Measurements from ENCODE around the gene PGRMC2.
A peak's percentile ranks its signal among the peaks of the same experiment; 100 is the strongest.

The PGRMC2 gene

DNA sequence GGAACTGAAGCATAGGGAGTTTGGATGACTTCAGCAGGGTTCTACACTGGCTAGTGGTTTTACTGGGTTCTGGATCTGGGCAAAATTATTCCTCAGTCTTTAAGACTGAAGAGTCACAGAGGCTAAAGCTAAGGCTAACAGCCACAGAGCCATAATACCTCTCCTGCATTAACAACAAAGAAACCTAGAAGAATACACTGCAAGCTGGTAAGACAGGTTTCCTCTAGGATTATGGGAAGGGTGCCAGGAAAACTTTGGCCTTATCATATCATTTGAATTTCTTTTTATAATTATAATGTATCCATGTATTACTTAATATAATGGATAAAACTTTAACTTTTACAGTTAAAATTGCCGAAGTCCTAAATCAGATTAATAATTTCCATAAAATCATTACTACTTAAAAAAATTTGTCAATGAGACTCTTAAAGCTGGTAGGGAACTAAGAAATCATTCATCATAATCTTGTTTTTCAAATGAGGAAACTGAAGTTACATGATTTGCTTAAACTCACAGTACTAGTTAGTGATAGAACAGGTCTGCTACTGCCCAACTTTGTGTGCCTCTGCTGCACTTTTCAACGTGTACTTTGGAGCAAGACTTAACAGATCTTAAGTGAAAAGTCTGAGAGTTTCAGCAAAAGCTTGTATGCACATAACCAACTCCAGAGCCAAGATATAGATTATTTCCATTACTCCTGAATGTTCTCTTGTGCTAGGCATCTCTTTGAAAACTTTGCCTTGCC lies 24.2 kb upstream of the PGRMC2 start:
- POLR2A ChIA-PET, result no interaction called here
- TF ChIP-seq LEF1 (IDR thresholded peaks at IDR 0.05; ENCODE audit: borderline replicate concordance) (no peak), SP1 (IDR thresholded peaks at IDR 0.05) (no peak), FOXK2 (IDR thresholded peaks at IDR 0.05) (no peak), CTBP1 (IDR thresholded peaks at IDR 0.05; ENCODE audit: borderline replicate concordance) (no peak), NFRKB (IDR thresholded peaks at IDR 0.05) (no peak), HDGF (IDR thresholded peaks at IDR 0.05; ENCODE audit: borderline replicate concordance) (no peak), FOXM1 (IDR thresholded peaks at IDR 0.05; ENCODE audit: borderline replicate concordance) (no peak), FOXA1 (IDR thresholded peaks at IDR 0.05) (no peak), SUZ12 (IDR thresholded peaks at IDR 0.05) (no peak), ZNF384 (IDR thresholded peaks at IDR 0.05) (no peak), BHLHE40 (IDR thresholded peaks at IDR 0.05; ENCODE audit: borderline replicate concordance) (no peak), ARNT (IDR thresholded peaks at IDR 0.05) (no peak), TARDBP (IDR thresholded peaks at IDR 0.05) (no peak), L3MBTL2 (conservative IDR thresholded peaks at IDR 0.05) (no peak), ELF4 (IDR thresholded peaks at IDR 0.05) (no peak)
- TF ChIP-seq, protein P1, sequence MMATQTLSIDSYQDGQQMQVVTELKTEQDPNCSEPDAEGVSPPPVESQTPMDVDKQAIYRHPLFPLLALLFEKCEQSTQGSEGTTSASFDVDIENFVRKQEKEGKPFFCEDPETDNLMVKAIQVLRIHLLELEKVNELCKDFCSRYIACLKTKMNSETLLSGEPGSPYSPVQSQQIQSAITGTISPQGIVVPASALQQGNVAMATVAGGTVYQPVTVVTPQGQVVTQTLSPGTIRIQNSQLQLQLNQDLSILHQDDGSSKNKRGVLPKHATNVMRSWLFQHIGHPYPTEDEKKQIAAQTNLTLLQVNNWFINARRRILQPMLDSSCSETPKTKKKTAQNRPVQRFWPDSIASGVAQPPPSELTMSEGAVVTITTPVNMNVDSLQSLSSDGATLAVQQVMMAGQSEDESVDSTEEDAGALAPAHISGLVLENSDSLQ (IDR thresholded peaks at IDR 0.05), result no peak
- CTCF ChIA-PET, result interaction anchor here (0.7 kb wide), 1 partner anchor 19 kb away, joined by 3 read pairs; no protein-coding TSS in a partner anchor
- DNase-seq (ENCODE audit: extremely low spot score), result no peak

DNA sequence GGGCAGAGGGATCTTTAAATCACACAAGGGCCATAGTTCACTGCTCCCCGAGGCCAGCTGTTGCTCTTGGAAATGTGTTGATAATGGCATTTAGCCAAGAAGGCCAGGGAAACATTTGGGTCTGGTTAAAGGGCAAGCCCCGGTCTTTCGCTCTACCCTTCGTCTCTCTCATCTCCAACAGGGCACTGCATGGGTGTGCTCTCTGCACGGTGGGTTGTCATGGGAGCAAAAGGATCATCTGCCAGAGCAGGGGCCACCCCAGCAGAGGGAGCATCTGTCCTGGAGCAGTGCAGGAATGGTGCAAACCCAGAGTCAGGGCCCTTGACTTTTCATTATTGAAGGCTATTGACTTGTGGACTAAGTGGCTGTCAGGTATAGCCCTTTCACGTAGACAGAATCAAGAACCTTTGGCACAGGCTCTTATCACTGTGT lies 22.7 kb upstream of the PGRMC2 start:
- TF ChIP-seq LEF1 (IDR thresholded peaks at IDR 0.05; ENCODE audit: borderline replicate concordance), result no peak
- TF ChIP-seq HDGF (IDR thresholded peaks at IDR 0.05; ENCODE audit: borderline replicate concordance), result no peak
- TF ChIP-seq ZNF384 (IDR thresholded peaks at IDR 0.05), result no peak
- no peak for TF ChIP-seq TARDBP (IDR thresholded peaks at IDR 0.05)
- TF ChIP-seq, protein P1 (IDR thresholded peaks at IDR 0.05), result no peak
- no peak for TF ChIP-seq FOXK2 (IDR thresholded peaks at IDR 0.05)
- no peak for TF ChIP-seq ARNT (IDR thresholded peaks at IDR 0.05)
- no peak for TF ChIP-seq FOXA1 (IDR thresholded peaks at IDR 0.05)
- TF ChIP-seq NFRKB (IDR thresholded peaks at IDR 0.05), result no peak
- TF ChIP-seq ELF4 (IDR thresholded peaks at IDR 0.05), result no peak
- TF ChIP-seq L3MBTL2 (conservative IDR thresholded peaks at IDR 0.05), result no peak
- ChIA-PET POLR2A (no interaction called here), CTCF (interaction anchor here (1.3 kb wide), 1 partner anchor 12 kb away, joined by 3 read pairs; no protein-coding TSS in a partner anchor)
- DNase-seq (ENCODE audit: extremely low spot score), result peak; percentile 26

DNA sequence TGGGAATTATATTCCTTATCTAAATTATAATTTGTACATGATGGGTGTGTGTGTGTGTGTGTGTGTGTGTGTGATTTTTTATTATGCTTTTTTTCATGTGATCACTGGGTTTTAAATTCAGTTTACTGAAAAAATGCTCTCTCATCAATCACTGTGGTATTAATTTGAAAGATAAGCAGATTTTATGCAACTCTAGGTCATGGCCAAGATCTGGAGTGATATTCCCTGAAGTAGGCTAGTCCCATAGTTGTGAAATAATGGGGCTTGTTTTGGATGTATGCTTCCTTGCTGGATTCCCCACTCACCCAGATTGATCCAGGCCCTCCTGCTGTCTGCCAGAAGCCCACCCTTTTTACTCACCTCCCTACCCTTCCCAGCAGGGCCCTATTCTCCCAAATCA lies 22.0 kb upstream of the PGRMC2 start:
- CTCF ChIA-PET, result interaction anchor here (1.3 kb wide), 1 partner anchor 13 kb away, joined by 3 read pairs; no protein-coding TSS in a partner anchor
- TF ChIP-seq FOXM1 (IDR thresholded peaks at IDR 0.05; ENCODE audit: borderline replicate concordance) (no peak), NFRKB (IDR thresholded peaks at IDR 0.05) (no peak), BHLHE40 (IDR thresholded peaks at IDR 0.05; ENCODE audit: borderline replicate concordance) (no peak), SP1 (IDR thresholded peaks at IDR 0.05) (no peak), TARDBP (IDR thresholded peaks at IDR 0.05) (no peak), SUZ12 (IDR thresholded peaks at IDR 0.05) (no peak), ZNF384 (IDR thresholded peaks at IDR 0.05) (no peak)
- POLR2A ChIA-PET, result no interaction called here
- DNase-seq (ENCODE audit: extremely low spot score), result no peak

DNA sequence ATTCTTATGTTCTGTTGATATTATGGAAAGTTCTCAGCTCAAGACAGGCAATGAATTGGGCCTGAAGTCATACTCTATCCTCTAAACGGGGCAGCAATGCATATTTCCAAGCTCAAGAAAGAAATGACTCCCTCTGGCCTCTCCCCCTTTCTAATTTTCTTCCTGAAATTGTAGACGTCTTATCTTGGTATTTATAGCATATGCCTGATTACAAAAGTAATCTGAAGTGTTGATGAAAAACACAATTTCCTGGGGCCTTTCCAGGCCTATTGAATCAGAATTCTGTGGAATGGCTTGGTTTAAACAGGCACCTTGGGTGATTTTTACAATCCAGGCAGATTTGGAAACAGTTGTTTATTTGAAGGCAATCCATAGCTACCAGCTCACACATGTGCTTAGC lies 21.4 kb upstream of the PGRMC2 start:
- DNase-seq (ENCODE audit: extremely low spot score), result no peak
- ChIA-PET POLR2A (interaction anchor here (1.1 kb wide), 1 partner anchor 21 kb away, joined by 7 read pairs; the partner anchor contains the start of gene PGRMC2), CTCF (interaction anchor here (0.8 kb wide), 1 partner anchor 13 kb away, joined by 3 read pairs; no protein-coding TSS in a partner anchor)
- TF ChIP-seq FOXM1 (IDR thresholded peaks at IDR 0.05; ENCODE audit: borderline replicate concordance) (no peak), NFRKB (IDR thresholded peaks at IDR 0.05) (no peak), L3MBTL2 (conservative IDR thresholded peaks at IDR 0.05) (no peak), HDGF (IDR thresholded peaks at IDR 0.05; ENCODE audit: borderline replicate concordance) (no peak), TARDBP (IDR thresholded peaks at IDR 0.05) (no peak), ARNT (IDR thresholded peaks at IDR 0.05) (no peak), ZNF384 (IDR thresholded peaks at IDR 0.05) (no peak), FOXK2 (IDR thresholded peaks at IDR 0.05) (no peak), BHLHE40 (IDR thresholded peaks at IDR 0.05; ENCODE audit: borderline replicate concordance) (no peak), SP1 (IDR thresholded peaks at IDR 0.05) (no peak), CTBP1 (IDR thresholded peaks at IDR 0.05; ENCODE audit: borderline replicate concordance) (no peak), SUZ12 (IDR thresholded peaks at IDR 0.05) (no peak), LEF1 (IDR thresholded peaks at IDR 0.05; ENCODE audit: borderline replicate concordance) (no peak), ELF4 (IDR thresholded peaks at IDR 0.05) (no peak), FOXA1 (IDR thresholded peaks at IDR 0.05) (no peak)
- TF ChIP-seq, protein P1 (IDR thresholded peaks at IDR 0.05), result no peak

DNA sequence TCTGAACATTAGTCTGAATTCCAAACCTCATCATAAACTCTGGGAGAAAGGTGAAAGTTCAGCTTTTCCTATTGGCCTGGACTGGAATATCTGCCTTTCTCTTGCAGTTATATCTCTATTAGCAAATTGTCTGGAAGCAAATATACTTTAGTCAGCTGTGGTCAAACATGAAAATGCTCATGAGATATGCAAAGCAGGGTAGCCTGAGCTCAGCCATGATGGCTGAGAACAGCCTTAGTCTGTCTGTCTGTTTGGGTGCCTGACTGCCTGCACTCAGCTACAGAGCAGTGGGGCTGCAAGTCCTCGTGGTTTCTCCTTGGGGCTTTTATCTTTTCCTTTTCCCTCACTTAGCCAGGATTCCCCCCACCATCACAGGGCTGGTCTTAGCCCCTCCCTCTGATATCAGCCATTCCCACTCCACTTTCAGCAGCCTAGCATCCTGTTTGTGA lies 19.5 kb upstream of the PGRMC2 start:
- TF ChIP-seq NFRKB (IDR thresholded peaks at IDR 0.05) (no peak), ELF4 (IDR thresholded peaks at IDR 0.05) (no peak), FOXM1 (IDR thresholded peaks at IDR 0.05; ENCODE audit: borderline replicate concordance) (no peak), HDGF (IDR thresholded peaks at IDR 0.05; ENCODE audit: borderline replicate concordance) (no peak), ZNF384 (IDR thresholded peaks at IDR 0.05) (no peak), BHLHE40 (IDR thresholded peaks at IDR 0.05; ENCODE audit: borderline replicate concordance) (no peak), CTBP1 (IDR thresholded peaks at IDR 0.05; ENCODE audit: borderline replicate concordance) (no peak), TARDBP (IDR thresholded peaks at IDR 0.05) (no peak), FOXA1 (IDR thresholded peaks at IDR 0.05) (no peak), L3MBTL2 (conservative IDR thresholded peaks at IDR 0.05) (no peak), LEF1 (IDR thresholded peaks at IDR 0.05; ENCODE audit: borderline replicate concordance) (no peak)
- TF ChIP-seq, protein P1 (IDR thresholded peaks at IDR 0.05), result no peak
- CTCF ChIA-PET, result no interaction called here
- DNase-seq (ENCODE audit: extremely low spot score), result no peak
- POLR2A ChIA-PET, result no interaction called here
